Fibroblast of lung (primary cell): Measurements from ENCODE around the gene IQSEC2. TPM values are rescaled to one million over a fixed set of nuclear protein-coding genes. Genes with fewer than 3 reads are reported as not detected.

Source experiments
- DNase-seq, 2 donors: peaks; one replicate each; pipeline versions ENCODE4 v3.0.0 to v3.0.0-alpha.2; 2010; ENCODE audit warnings: low read depth in 2 of 2
- H2AFZ ChIP-seq: 2 replicates; pipeline ENCODE4 v1.5.1; 2012; ENCODE audit warnings: low read length, control low read depth, inconsistent platforms
- H3K27ac ChIP-seq: 2 replicates; pipeline ENCODE4 v1.5.1; 2011; ENCODE audit warnings: low read length, control low read depth; ENCODE audit not compliant: insufficient read depth
- H3K27me3 ChIP-seq: 2 replicates; pipeline ENCODE4 v1.5.1; 2011; ENCODE audit warnings: mild to moderate bottlenecking, low read length; ENCODE audit not compliant: control insufficient read depth, insufficient read depth
- H3K36me3 ChIP-seq: 2 replicates; pipeline ENCODE4 v1.5.1; 2011; ENCODE audit warnings: low read length; ENCODE audit not compliant: control insufficient read depth, insufficient read depth
- H3K4me1 ChIP-seq: 2 replicates; pipeline ENCODE4 v1.5.1; 2011; ENCODE audit warnings: low read length; ENCODE audit not compliant: control insufficient read depth, insufficient read depth; ENCODE audit errors: extremely low read depth
- H3K4me2 ChIP-seq: 2 replicates; pipeline ENCODE4 v1.5.1; 2011; ENCODE audit warnings: low read length, control low read depth; ENCODE audit not compliant: insufficient read depth; ENCODE audit errors: extremely low read depth
- H3K4me3 ChIP-seq, 4 experiments: fragments of 200-600 bp in 1 of 4; sonication (generic) in 1 of 4; replicated peaks in 1 of 4; 2 replicates each; pipeline ENCODE4 v1.5.1; 2011 to 2016; ENCODE audit warnings: low read length in 4 of 4, low read depth in 3 of 4, mild to moderate bottlenecking in 3 of 4, control low read depth in 2 of 4, inconsistent platforms in 1 of 4, mixed read lengths in 1 of 4; ENCODE audit not compliant: insufficient read depth in 1 of 4; ENCODE audit errors: control extremely low read depth in 1 of 4
- H3K79me2 ChIP-seq: 2 replicates; pipeline ENCODE4 v1.5.1; 2012; ENCODE audit warnings: mild to moderate bottlenecking, low read length, inconsistent platforms; ENCODE audit not compliant: control insufficient read depth, insufficient read depth
- H3K9ac ChIP-seq: 2 replicates; pipeline ENCODE4 v1.5.1; 2011; ENCODE audit warnings: mild to moderate bottlenecking, low read length, control low read depth; ENCODE audit not compliant: insufficient read depth
- H3K9me3 ChIP-seq: 2 replicates; pipeline ENCODE4 v1.5.1; 2012; ENCODE audit warnings: low read depth, low read length; ENCODE audit not compliant: control insufficient read depth, insufficient read depth
- H4K20me1 ChIP-seq: 2 replicates; pipeline ENCODE4 v1.5.1; 2011; ENCODE audit warnings: low read length; ENCODE audit not compliant: control insufficient read depth, insufficient read depth; ENCODE audit errors: extremely low read depth
- CTCF ChIP-seq, 2 donors: IDR thresholded peaks in 1 of 2; conservative IDR thresholded peaks in 1 of 2; 1 replicate in 1 of 2; 2 replicates in 1 of 2; pipeline ENCODE4 v1.5.1; 2011 to 2012; ENCODE audit warnings: low read length in 2 of 2, control low read depth in 1 of 2, inconsistent platforms in 1 of 2, low read depth in 1 of 2, mild to moderate bottlenecking in 1 of 2
- EZH2 ChIP-seq: IDR thresholded peaks from 2 replicates; pipeline ENCODE4 v1.5.1; 2012; ENCODE audit warnings: low read length, control low read depth, mild to moderate bottlenecking; ENCODE audit errors: missing control alignments
- polyA plus RNA-seq, 2 donors: library from polyadenylated mRNA; depleted of rRNA in 1 of 2; stranded (reverse) in 1 of 2; unstranded in 1 of 2; fragments of >200 nt; gene quantifications; 2 replicates each; pipeline ENCODE4 v1.2.1, GENCODE V29; 2011 to 2012; ENCODE audit warnings: missing spikeins in 1 of 2
- total RNA-seq: library from RNA; depleted of rRNA; stranded (reverse); fragments of >200 nt; gene quantifications from 2 replicates; pipeline ENCODE4 v1.2.1, GENCODE V29; 2014

The IQSEC2 gene
- total and polyA plus RNA-seq, 2 donors (not counting 1 experiment from before 2014, with no cell fraction given) = 7.4 to 9.9 TPM

- Histone ChIP-seq H3K27ac (no peak overlapping the region), H3K79me2 (no peaks in the 10 kb centered on the region), H3K36me3 (no peaks in the 10 kb centered on the region), H3K4me2 (peak overlapping the region; percentile 48), H3K4me1 (no peaks in the 10 kb centered on the region), H3K9me3 (no peaks in the 10 kb centered on the region), H2AFZ (no peak overlapping the region), H4K20me1 (peaks cover 1% of the 10 kb centered on the region), H3K9ac (no peak overlapping the region), H3K27me3 (peaks cover 41% of the 10 kb centered on the region), H3K4me3 (peak overlapping the region in 2 of 4 experiments; percentile 60 to 66)
- no peak for DNase-seq
- no peak for TF ChIP-seq CTCF (conservative IDR thresholded peaks at IDR 0.05 in 1 of 2, IDR thresholded peaks at IDR 0.05 in 1 of 2; ENCODE audit: low read depth in 1 of 2, low read length in 2 of 2)
- no peak for TF ChIP-seq EZH2
Measured at GRCh38 chrX:53321230-53321942, 40.0 kb upstream of the IQSEC2 start.

DNA sequence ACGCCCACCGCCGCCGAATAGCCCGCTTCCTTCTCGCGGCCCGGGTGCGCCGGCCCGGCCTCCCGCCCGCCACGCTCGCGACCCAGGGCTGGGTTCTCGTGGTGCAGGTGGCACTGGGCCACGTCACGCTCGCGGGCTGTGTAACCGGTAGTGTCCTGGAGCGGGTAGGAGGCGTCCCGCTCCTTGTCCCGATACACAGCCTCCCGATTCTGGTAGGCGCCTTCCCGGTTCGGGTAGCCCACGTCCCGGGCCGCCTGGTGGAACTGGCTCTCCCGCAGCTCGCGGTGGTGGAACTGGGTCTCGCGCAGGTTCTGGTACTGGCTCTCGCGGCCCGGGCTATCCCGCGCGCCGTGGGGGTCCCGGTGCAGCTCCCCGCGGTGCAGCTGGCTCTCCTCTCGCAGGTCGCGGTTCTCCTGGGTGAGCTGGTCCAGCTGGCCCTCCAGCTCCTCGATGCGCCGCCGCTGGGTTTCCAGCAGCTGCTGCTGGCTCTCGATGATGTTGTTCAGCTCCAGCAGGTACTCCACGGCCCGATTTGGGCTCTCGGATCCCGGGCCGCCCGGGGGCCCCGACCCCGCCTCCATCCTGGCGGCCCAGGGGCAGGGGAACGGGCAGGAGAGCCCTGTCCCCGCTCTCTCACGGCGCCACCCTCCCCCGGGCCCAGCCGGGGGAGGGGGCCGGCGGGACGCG, 39.3 kb upstream of the IQSEC2 start:
- H3K4me1 ChIP-seq = no peaks in the 10 kb centered on the region
- no peak overlapping the region for H2AFZ ChIP-seq
- H3K4me3 ChIP-seq = peak overlapping the region; percentile 52 to 66 (median 59)
- peaks cover 41% of the 10 kb centered on the region for H3K27me3 ChIP-seq
- peak overlapping the region; percentile 23 for H3K9ac ChIP-seq
- H3K27ac ChIP-seq = no peak overlapping the region
- TF ChIP-seq CTCF (conservative IDR thresholded peaks at IDR 0.05 in 1 of 2, IDR thresholded peaks at IDR 0.05 in 1 of 2; ENCODE audit: low read depth in 1 of 2, low read length in 2 of 2) (no peak), EZH2 (peak; percentile 30)
- no peaks in the 10 kb centered on the region for H3K9me3 ChIP-seq
- peaks cover 1% of the 10 kb centered on the region for H4K20me1 ChIP-seq
- peak overlapping the region; percentile 48 for H3K4me2 ChIP-seq
- no peaks in the 10 kb centered on the region for H3K79me2 ChIP-seq
- no peaks in the 10 kb centered on the region for H3K36me3 ChIP-seq
- DNase-seq = no peak
